WERI-Rb-1 (cell line): ENCODE measurements around the gene LRRC2.
"Not testable (repeated sequence)": the region's sequence is repeated elsewhere in the genome, so short reads cannot be mapped to it uniquely, and the experiment has no call there.

Experiments used
- DNase-seq: peaks from one replicate; pipeline ENCODE4 v3.0.0-alpha.2; 2020
- H3K27ac ChIP-seq: fragments of 250-450 bp; sonication (Bioruptor Pico); 2 replicates; pipeline ENCODE4 v1.5.1; 2020; ENCODE audit warnings: mild to moderate bottlenecking, moderate library complexity
- H3K27me3 ChIP-seq: fragments of 250-450 bp; sonication (Bioruptor Pico); 2 replicates; pipeline ENCODE4 v1.5.1; 2021; ENCODE audit warnings: mild to moderate bottlenecking, low read depth, moderate library complexity; ENCODE audit not compliant: insufficient read depth, severe bottlenecking
- H3K36me3 ChIP-seq: fragments of 250-450 bp; sonication (Bioruptor Pico); 2 replicates; pipeline ENCODE4 v1.5.1; 2020; ENCODE audit warnings: mild to moderate bottlenecking, moderate library complexity
- H3K4me3 ChIP-seq: 2 replicates; pipeline ENCODE4 v1.5.1; 2011; ENCODE audit warnings: low read depth, mild to moderate bottlenecking, control low read depth, low read length
- H3K9me3 ChIP-seq: fragments of 250-450 bp; sonication (Bioruptor Pico); 2 replicates; pipeline ENCODE4 v1.5.1; 2021; ENCODE audit warnings: mild to moderate bottlenecking, moderate library complexity; ENCODE audit not compliant: severe bottlenecking
- CTCF ChIP-seq: IDR thresholded peaks from 2 replicates; pipeline ENCODE4 v1.5.1; 2011; ENCODE audit warnings: low read depth, mild to moderate bottlenecking, control low read depth, inconsistent platforms, low read length

The LRRC2 gene

DNA sequence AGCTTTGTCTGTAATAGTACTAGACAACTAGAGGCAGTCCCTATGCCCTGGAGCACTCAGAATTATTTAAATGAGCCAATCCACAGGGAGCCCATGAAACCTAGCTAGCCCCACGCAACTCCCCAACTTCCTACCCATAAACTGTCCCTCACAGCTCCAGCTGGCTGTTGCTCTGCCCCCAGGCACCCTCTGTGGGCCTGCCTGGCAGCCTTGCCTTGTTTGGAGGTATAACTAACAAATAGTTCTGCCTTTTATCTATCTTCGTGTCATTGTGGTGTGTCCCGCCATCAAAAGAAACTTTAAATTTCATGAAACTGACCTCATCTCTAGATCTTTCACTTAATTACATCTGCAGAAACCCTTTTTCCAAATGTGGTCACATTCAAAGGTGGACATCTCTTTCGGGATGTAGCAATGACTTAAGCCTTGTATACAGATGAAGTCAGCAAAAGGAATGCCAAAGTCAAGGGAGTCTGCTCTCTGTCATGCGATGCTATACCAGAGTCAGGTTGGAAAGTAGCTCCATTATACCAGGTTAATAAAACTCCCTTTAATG is 70.1 kb downstream of the LRRC2 start:
- DNase-seq, result no peak
- H3K36me3 ChIP-seq, result no peaks in the 10 kb centered on the region
- no peak for TF ChIP-seq CTCF
- no peak overlapping the region for H3K27ac ChIP-seq
- no peaks in the 10 kb centered on the region for H3K27me3 ChIP-seq
- no peak overlapping the region for H3K4me3 ChIP-seq
- H3K9me3 ChIP-seq, result no peaks in the 10 kb centered on the region

DNA sequence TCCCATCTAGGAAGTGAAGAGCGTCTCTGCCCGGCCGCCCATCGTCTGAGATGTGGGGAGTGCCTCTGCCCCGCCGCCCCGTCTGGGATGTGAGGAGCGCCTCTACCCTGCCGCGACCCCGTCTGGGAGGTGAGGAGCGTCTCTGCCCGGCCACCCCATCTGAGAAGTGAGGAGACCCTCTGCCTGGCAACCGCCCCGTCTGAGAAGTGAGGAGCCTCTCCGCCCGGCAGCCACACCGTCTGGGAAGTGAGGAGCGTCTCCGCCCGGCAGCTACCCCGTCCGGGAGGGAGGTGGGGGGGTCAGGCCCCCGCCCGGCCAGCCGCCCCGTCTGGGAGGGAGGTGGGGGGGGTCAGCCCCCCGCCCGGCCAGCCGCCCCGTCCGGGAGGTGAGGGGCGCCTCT is 71.6 kb downstream of the LRRC2 start:
- not testable (repeated sequence) for H3K4me3 ChIP-seq, H3K36me3 ChIP-seq, H3K9me3 ChIP-seq, H3K27me3 ChIP-seq, DNase-seq, H3K27ac ChIP-seq

- no peak for TF ChIP-seq CTCF
- no peak for DNase-seq
These were observed 73.1 kb downstream of the LRRC2 start for GRCh38 chr3:46492890-46493547.

DNA sequence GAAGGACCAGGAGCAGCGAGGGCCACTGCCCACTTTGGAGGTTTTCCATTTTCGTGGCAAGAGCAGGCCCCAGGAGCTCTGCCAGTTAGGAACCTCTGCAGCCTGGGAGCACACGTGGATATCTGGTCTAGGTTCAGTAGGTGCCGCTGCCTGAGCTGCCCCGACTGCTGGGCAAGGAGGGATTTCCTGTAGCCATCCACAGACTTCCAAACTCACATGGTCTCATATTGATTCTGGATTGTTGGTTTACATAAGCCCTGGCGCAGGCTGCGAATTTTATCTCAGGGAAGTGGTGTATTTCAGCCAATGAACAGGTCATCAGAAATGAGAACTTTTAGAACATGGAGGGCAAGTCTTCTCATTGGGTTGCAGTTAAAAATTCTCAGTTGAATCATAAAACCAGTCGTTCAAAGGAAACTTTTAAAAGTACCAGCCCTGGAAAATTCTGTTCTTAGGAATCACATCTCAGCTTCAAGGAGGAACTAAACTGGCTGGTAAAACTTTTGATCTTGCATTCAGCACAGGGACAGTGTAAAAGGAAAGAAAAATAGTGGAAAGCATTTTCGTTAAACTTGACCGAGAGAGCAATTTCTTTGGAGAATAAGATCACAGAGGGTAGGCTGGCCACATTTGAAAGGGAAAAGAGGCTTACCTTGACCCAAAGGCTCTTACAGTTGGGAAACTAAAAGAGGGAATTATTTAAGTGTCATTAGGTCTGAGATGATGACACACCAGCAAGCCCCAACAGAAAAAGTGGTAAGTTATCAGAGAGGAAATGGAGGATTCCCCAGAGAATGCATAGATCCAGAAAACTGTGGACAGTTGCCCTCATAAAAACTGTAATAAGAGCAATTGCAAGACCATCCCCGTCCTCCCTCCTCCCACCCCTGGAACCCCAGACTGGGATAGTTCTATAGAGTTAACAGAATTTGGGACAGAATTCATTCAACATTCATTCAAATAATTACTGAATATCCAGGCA is 74.7 kb downstream of the LRRC2 start:
- DNase-seq, result no peak

More at GRCh38 chr3:46492890-46493547, 73.1 kb downstream of the LRRC2 start:
- Histone ChIP-seq H3K4me3 (no peak overlapping the region), H3K9me3 (no peaks in the 10 kb centered on the region), H3K27me3 (no peaks in the 10 kb centered on the region), H3K36me3 (no peaks in the 10 kb centered on the region), H3K27ac (no peak overlapping the region)

DNA sequence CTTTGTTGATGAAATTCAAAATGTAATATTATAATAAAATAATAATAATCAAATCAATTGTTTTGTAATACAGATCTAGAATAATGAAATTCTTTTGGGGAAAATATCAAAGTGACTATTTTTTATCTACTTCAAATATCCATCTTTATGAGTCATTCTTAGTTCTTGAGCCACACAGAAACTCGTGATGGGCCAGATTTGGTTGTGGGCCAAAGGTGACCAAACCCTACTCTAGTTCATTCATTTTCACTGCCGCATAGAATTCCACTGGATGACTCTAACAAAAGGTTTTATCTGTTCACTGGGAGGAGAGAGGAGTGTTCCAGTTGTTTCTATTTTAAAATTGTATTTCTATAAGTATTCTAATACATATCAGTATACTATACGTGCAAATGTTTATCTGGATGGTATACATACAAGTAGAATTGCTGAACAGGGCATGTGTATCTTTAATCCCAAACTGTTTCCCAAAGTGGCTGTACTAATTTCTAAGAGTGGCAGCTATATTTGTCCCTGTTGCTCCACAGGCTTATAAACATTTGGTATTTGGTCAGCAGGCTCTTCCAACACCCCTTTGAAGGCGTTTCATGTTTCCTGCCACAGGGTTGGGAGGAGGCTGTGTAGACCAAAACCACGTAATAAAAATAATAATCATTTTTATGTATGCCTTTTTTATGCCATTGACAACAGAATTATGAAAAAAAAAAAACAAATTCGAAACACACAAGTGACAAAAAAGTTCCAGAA is 75.6 kb downstream of the LRRC2 start:
- Histone ChIP-seq H3K27me3 (no peaks in the 10 kb centered on the region), H3K4me3 (no peak overlapping the region), H3K9me3 (no peaks in the 10 kb centered on the region), H3K36me3 (no peaks in the 10 kb centered on the region), H3K27ac (no peak overlapping the region)
- no peak for TF ChIP-seq CTCF
- no peak for DNase-seq

More for the DNA sequence above, 74.7 kb downstream of the LRRC2 start:
- Histone ChIP-seq H3K4me3 (no peak overlapping the region), H3K36me3 (no peaks in the 10 kb centered on the region), H3K9me3 (no peaks in the 10 kb centered on the region), H3K27ac (no peak overlapping the region), H3K27me3 (no peaks in the 10 kb centered on the region)
- TF ChIP-seq CTCF, result no peak
